Measurements from ENCODE around the gene NSF.

- TF ChIP-seq YY1 (IDR thresholded peaks at IDR 0.05; ENCODE audit: low read depth) (no peak), MAX (IDR thresholded peaks at IDR 0.05) (no peak), EP300 (IDR thresholded peaks at IDR 0.05; ENCODE audit: borderline replicate concordance) (no peak), RAD21 (IDR thresholded peaks at IDR 0.05; ENCODE audit: low read depth) (no peak)
These were observed 127.5 kb downstream of the NSF start for GRCh38 chr17:46717999-46718398.
